K562 (cell line): ENCODE measurements around the gene HERPUD2. TPM values are rescaled to one million over a fixed set of nuclear protein-coding genes. Genes with fewer than 3 reads are reported as not detected.
A peak's percentile ranks its signal among the peaks of the same experiment; 100 is the strongest.

Experiments
- ATAC-seq: fragments of 200-7000 bp; cut with Tn5 transposase; 3 replicates; pipeline ENCODE4 v1.9.1; 2020; ENCODE audit warnings: moderate library complexity
- BruUV-seq: library from RNA; stranded (reverse); fragments of 400-500 nt; replicated peaks from 2 replicates; lab custom pipeline; 2021; lab: Mats Ljungman, UMichigan
- CTCF ChIA-PET: fragments of 300-600 bp; formaldehyde crosslinking; extraction: SDS; loops from one replicate; lab custom pipeline; 2021; ENCODE audit warnings: low intra/inter-chr PET ratio; lab: Yijun Ruan, JAX
- POLR2A ChIA-PET: fragments of 300-600, 350-650 bp; sonication (Branson Sonifier 250); formaldehyde crosslinking; extraction: SDS; loops from one replicate; lab custom pipeline; 2021; ENCODE audit warnings: antibody characterized with exemption, inconsistent platforms; lab: Yijun Ruan, JAX
- DNase-seq, 4 experiments: peaks; one replicate each; pipeline versions ENCODE4 v3.0.0 to v3.0.0-alpha.2; 2011 to 2018; ENCODE audit warnings: low spot score in 3 of 4, mixed read lengths in 3 of 4; ENCODE audit errors: extremely low read depth in 1 of 4
- FAIRE-seq: peaks from 2 replicates; lab custom pipeline; 2011; peaks lifted over from hg19 to GRCh38; lab: Jason Lieb, UNC
- H2AFZ ChIP-seq: 2 replicates; pipeline ENCODE4 v1.6.0; 2011; ENCODE audit warnings: low read depth, low read length, control low read depth, inconsistent platforms
- H3K27ac ChIP-seq: fragments of 200-600 bp; 3 replicates; pipeline ENCODE4 v1.8.0; 2011; ENCODE audit warnings: low read depth, mild to moderate bottlenecking, control low read depth, inconsistent platforms, low read length, moderate library complexity, mixed read lengths; ENCODE audit errors: extremely low read depth
- H3K27me3 ChIP-seq, 2 experiments: fragments of 300-600 bp in 1 of 2; 2 replicates in 1 of 2; 3 replicates in 1 of 2; pipeline versions ENCODE4 v1.6.0 to v1.8.0; 2011; ENCODE audit warnings: inconsistent platforms in 2 of 2, low read length in 2 of 2, mild to moderate bottlenecking in 1 of 2, mixed read lengths in 1 of 2, moderate library complexity in 1 of 2; ENCODE audit not compliant: control insufficient read depth in 2 of 2, insufficient read depth in 2 of 2
- H3K36me3 ChIP-seq: fragments of 300-600 bp; 3 replicates; pipeline ENCODE4 v1.8.0; 2011; ENCODE audit warnings: mild to moderate bottlenecking, low read length, inconsistent platforms; ENCODE audit not compliant: control insufficient read depth, insufficient read depth
- H3K4me1 ChIP-seq, 2 experiments: fragments of 200-600 bp in 1 of 2; replicated peaks in 1 of 2; 2 replicates in 1 of 2; 3 replicates in 1 of 2; pipeline versions ENCODE4 v1.5.1 to v1.8.0; 2011; ENCODE audit warnings: inconsistent platforms in 2 of 2, low read length in 2 of 2, mild to moderate bottlenecking in 1 of 2, mixed read lengths in 1 of 2, moderate library complexity in 1 of 2; ENCODE audit not compliant: control insufficient read depth in 2 of 2, insufficient read depth in 2 of 2
- H3K4me2 ChIP-seq: 2 replicates; pipeline ENCODE4 v1.6.1; 2011; ENCODE audit warnings: low read length, control low read depth, inconsistent platforms, mixed read lengths; ENCODE audit not compliant: insufficient read depth
- H3K4me3 ChIP-seq: fragments of 200-600 bp; sonication (generic), shearing (Covaris generic); 2 replicates; pipeline ENCODE4 v1.5.1; 2016; ENCODE audit warnings: control low read depth, inconsistent platforms
- H3K79me2 ChIP-seq: fragments of 200-600 bp; 3 replicates; pipeline ENCODE4 v1.8.0; 2011; ENCODE audit warnings: low read length, inconsistent platforms; ENCODE audit not compliant: control insufficient read depth, insufficient read depth
- H3K9ac ChIP-seq, 2 experiments: 2 replicates each; pipeline versions ENCODE4 v1.6.0 to v1.6.1; 2011; ENCODE audit warnings: low read depth in 2 of 2, low read length in 2 of 2, control low read depth in 1 of 2, inconsistent platforms in 1 of 2, mild to moderate bottlenecking in 1 of 2, mixed read lengths in 1 of 2; ENCODE audit not compliant: insufficient read depth in 1 of 2
- H3K9me1 ChIP-seq: one replicate; pipeline ENCODE4 v1.6.0; 2011; ENCODE audit warnings: inconsistent platforms, mild to moderate bottlenecking, low read length, moderate library complexity; ENCODE audit not compliant: control insufficient read depth, insufficient read depth
- H3K9me3 ChIP-seq: replicated peaks from 2 replicates; pipeline ENCODE4 v1.5.1; 2011; ENCODE audit warnings: low read depth, low read length, inconsistent platforms; ENCODE audit not compliant: control insufficient read depth, insufficient read depth
- H4K20me1 ChIP-seq: replicated peaks from 2 replicates; pipeline ENCODE4 v1.6.1; 2011; ENCODE audit warnings: low read length, inconsistent platforms, mixed read lengths; ENCODE audit not compliant: control insufficient read depth, insufficient read depth
- ATF3 ChIP-seq, 2 experiments: fragments of 450-650 bp in 1 of 2; sonication (generic) in 1 of 2; formaldehyde crosslinking in 1 of 2; IDR thresholded peaks in 1 of 2; conservative IDR thresholded peaks in 1 of 2; 2 replicates each; pipeline versions ENCODE4 v1.6.1 to v1.8.1; 2016 to 2023; ENCODE audit warnings: mild to moderate bottlenecking in 2 of 2, moderate library complexity in 2 of 2, inconsistent platforms in 1 of 2, missing genetic modification reagents in 1 of 2
- CEBPB ChIP-seq: fragments of 450-650 bp; IDR thresholded peaks from 2 replicates; pipeline ENCODE4 v1.6.1; 2016; ENCODE audit warnings: missing genetic modification characterization, missing compliant biosample characterization
- CEBPG ChIP-seq, 3 experiments: fragments of 200-800 bp in 1 of 3; sonication (Bioruptor generic) in 1 of 3; sonication (generic) in 1 of 3; formaldehyde crosslinking in 1 of 3; IDR thresholded peaks in 2 of 3; conservative IDR thresholded peaks in 1 of 3; 2 replicates each; pipeline versions ENCODE4 v1.6.1 to v1.8.0; 2016 to 2022; ENCODE audit warnings: missing compliant biosample characterization in 2 of 3, missing genetic modification characterization in 2 of 3, mild to moderate bottlenecking in 1 of 3, missing genetic modification reagents in 1 of 3
- DACH1 ChIP-seq: fragments of 450-650 bp; IDR thresholded peaks from 2 replicates; pipeline ENCODE4 v1.6.1; 2018; ENCODE audit not compliant: partially characterized antibody
- ETV1 ChIP-seq: fragments of 450-650 bp; conservative IDR thresholded peaks from 2 replicates; pipeline ENCODE4 v1.6.1; 2016; ENCODE audit warnings: missing genetic modification characterization, control low read depth, low read depth, missing compliant biosample characterization
- GATA2 ChIP-seq: sonication (generic); formaldehyde crosslinking; IDR thresholded peaks from 2 replicates; pipeline ENCODE4 v1.4.0; 2020; ENCODE audit warnings: mild to moderate bottlenecking, missing genetic modification reagents
- HIVEP1 ChIP-seq: fragments of 250-450 bp; sonication (Bioruptor Pico); IDR thresholded peaks from 2 replicates; pipeline ENCODE4 v1.4.0; 2020; ENCODE audit warnings: mild to moderate bottlenecking
- KHSRP ChIP-seq: fragments of 450-650 bp; IDR thresholded peaks from 2 replicates; pipeline ENCODE4 v1.6.1; 2017
- MTA1 ChIP-seq: fragments of 450-650 bp; IDR thresholded peaks from 2 replicates; pipeline ENCODE4 v1.6.1; 2017; ENCODE audit warnings: borderline replicate concordance
- NCOA4 ChIP-seq: fragments of 450-650 bp; IDR thresholded peaks from 2 replicates; pipeline ENCODE4 v1.6.1; 2018; ENCODE audit warnings: mild to moderate bottlenecking; ENCODE audit not compliant: partially characterized antibody
- NFIC ChIP-seq: fragments of 450-650 bp; IDR thresholded peaks from 2 replicates; pipeline ENCODE4 v1.6.1; 2017; ENCODE audit warnings: mild to moderate bottlenecking, inconsistent platforms
- SIN3B ChIP-seq: fragments of 450-650 bp; IDR thresholded peaks from 2 replicates; pipeline ENCODE4 v1.6.1; 2017; ENCODE audit warnings: low read depth, mild to moderate bottlenecking, moderate library complexity
- SMAD1 ChIP-seq: fragments of 150-350 bp; IDR thresholded peaks from 2 replicates; pipeline ENCODE4 v1.6.1; 2014; ENCODE audit warnings: low read length, low read depth; ENCODE audit not compliant: partially characterized antibody
- TBL1XR1 ChIP-seq, 2 experiments: IDR thresholded peaks; 2 replicates each; pipeline ENCODE4 v1.6.1; 2012; ENCODE audit warnings: improper control_type of control experiment in 2 of 2, low read length in 2 of 2, mild to moderate bottlenecking in 1 of 2
- ZNF77 ChIP-seq: fragments of 250-450 bp; sonication (Bioruptor Pico); IDR thresholded peaks from 2 replicates; pipeline ENCODE4 v1.5.0; 2020
- WGBS: fragments of 100-300 bp; shearing (Covaris generic); methylation state at CpG from one replicate; pipeline ENCODE4 v1.1.6; 2016; ENCODE audit warnings: low coverage, mixed read lengths; ENCODE audit not compliant: insufficient coverage; ENCODE audit errors: missing lambda C conversion rate; 5-methylcytosine and 5-hydroxymethylcytosine counted together
- in situ Hi-C: fragments of 300-500 bp; cut with MboI; formaldehyde crosslinking; loops from 4 replicates; pipeline ENCODE4 v1.15.0; 2018; ENCODE audit warnings: inconsistent platforms, mixed read lengths
- intact Hi-C: fragments of 100-400 bp; cut with micrococcal nuclease; formaldehyde crosslinking; loops from 2 replicates; pipeline ENCODE4 v1.14.2; 2022
- polyA plus RNA-seq, 8 experiments: library from polyadenylated mRNA; depleted of rRNA in 4 of 8; stranded (reverse) in 5 of 8; unstranded in 3 of 8; fragments of >200 nt; fragmentation: Nextera tagmentation in 2 of 8; fragmentation: Illumina TruSeq in 1 of 8; extraction: Ambion mirVana in 2 of 8; extraction: Trizol in 1 of 8; gene quantifications; 2 replicates each; pipeline versions ENCODE4 v1.2.1 to v1.2.3, GENCODE V29; 2011 to 2014; ENCODE audit warnings: inconsistent platforms in 1 of 8, missing spikeins in 1 of 8
- total RNA-seq, 7 experiments: library from RNA; depleted of rRNA in 6 of 7; stranded (reverse); fragments of >200 nt in 6 of 7; fragmentation: Illumina TruSeq in 2 of 7; extraction: Trizol in 2 of 7; gene quantifications; 2 replicates each; pipeline versions ENCODE4 v1.2.1 to v1.2.3, GENCODE V29; 2011 to 2021; ENCODE audit warnings: low replicate concordance in 1 of 7

HERPUD2 gene
- total and polyA plus RNA-seq, 9 of the 15 experiments (the other 6 are each of a cell fraction or from before 2014, with no cell fraction given), result 4.1 to 28.5 (median 12.3) TPM

DNA sequence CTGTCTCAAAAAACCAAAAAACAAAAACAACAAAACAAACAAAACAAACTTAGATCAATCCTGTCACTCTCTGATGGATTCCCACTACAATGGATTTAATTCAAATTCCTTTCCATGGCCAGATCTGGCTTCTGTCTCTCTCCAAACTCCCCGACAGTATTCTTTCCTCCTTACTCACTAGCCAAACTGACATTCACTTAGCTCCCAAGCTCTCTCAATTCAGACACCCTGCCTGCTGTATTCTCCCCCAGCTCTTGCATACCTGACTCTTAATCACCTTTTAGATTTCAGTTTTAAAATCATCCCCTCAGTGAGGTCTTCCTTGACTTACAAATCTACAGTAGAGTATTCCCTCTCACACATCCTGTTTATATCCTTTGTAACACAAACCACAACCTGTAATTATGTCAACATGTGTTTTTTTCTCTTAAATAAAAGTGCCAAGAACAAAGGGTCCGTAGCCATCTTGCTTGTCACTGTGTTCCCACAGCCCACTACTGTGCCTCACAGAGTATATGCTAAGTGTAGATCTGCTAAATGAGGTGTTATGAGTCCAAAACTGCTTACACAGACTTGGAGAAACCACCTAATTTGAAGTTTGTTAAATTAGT lies 14.4 kb downstream of the HERPUD2 start (continued):
- TF ChIP-seq ETV1 (no peak), DACH1 (no peak), HIVEP1 (CRISPR knock-in tag) (no peak), SMAD1 (no peak), TBL1XR1 (IDR thresholded peaks at IDR 0.05; ENCODE audit: low read length in 2 of 2) (no peak), KHSRP (no peak), ZNF77 (CRISPR knock-in tag) (no peak), NCOA4 (no peak), MTA1 (no peak), GATA2 (CRISPR knock-in tag) (no peak)
- TF ChIP-seq, all 486 proteins: peak for 0

- ChIA-PET POLR2A (interaction anchor here (0.7 to 0.8 kb wide), 2 partner anchors 14 to 32 kb away, joined by 3 read pairs; no protein-coding TSS in a partner anchor), CTCF (no interaction called here)
- ATAC-seq, result peak; percentile 40; the same call in 1 of the 3 replicates
Measured at GRCh38 chr7:35677582-35678356, 17.2 kb downstream of the HERPUD2 start.

More at GRCh38 chr7:35677582-35678356, 17.2 kb downstream of the HERPUD2 start:
- intact Hi-C loops, result no loop called here
- DNase-seq (no peak), FAIRE-seq (no peak)
- Histone ChIP-seq H3K4me2 (no peak overlapping the region), H3K9ac (no peak overlapping the region), H3K9me3 (no peaks in the 10 kb centered on the region), H3K27ac (no peak overlapping the region), H3K27me3 (no peaks in the 10 kb centered on the region), H3K4me1 (no peaks in the 10 kb centered on the region), H4K20me1 (peaks cover 4% of the 10 kb centered on the region; the same call in 1 of the 2 replicates), H3K36me3 (no peaks in the 10 kb centered on the region), H3K4me3 (no peak overlapping the region), H2AFZ (no peak overlapping the region), H3K79me2 (peaks cover 28% of the 10 kb centered on the region), H3K9me1 (no peaks in the 10 kb centered on the region)
- in situ Hi-C loops, result no loop called here
- no TSS peak for BruUV-seq
- TF ChIP-seq CEBPB (tag) (peak; percentile 31; the same call in 1 of the 2 replicates), CEBPG (CRISPR knock-in tag; IDR thresholded peaks at IDR 0.05) (peak; percentile 51; the same call in 1 of the 2 replicates), CEBPG (tag; conservative IDR thresholded peaks at IDR 0.05 in 1 of 2, IDR thresholded peaks at IDR 0.05 in 1 of 2) (peak; percentile 56), SIN3B (no peak), DACH1 (peak; percentile 42), ATF3 (IDR thresholded peaks at IDR 0.05) (peak; percentile 83), ATF3 (CRISPR knock-in tag; conservative IDR thresholded peaks at IDR 0.05) (no peak), NFIC (no peak)
- WGBS, result 57% methylated on average over 3 of the region's 3 CpGs
